ENCODE data around the gene DENND1A.
"Not testable (repeated sequence)": the region's sequence is repeated elsewhere in the genome, so short reads cannot be mapped to it uniquely, and the experiment has no call there.

DENND1A gene

DNA sequence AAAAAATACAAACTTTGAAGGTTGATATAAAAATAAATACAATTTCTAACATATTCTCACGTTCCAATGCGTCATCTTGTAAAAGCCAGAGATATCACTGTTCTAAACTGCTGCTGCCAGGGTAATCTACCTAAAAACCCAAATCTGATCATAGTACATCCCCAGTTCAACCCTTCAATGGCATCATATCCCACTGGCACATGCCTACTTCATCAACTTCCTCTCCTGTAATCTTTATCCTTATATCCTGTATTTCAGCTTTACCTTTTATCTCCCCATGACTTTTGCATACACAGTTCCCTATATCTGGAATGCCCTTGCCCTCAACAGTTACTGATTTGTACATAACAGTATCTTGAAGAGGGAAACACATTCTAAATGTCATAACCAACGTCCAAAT lies 7.5 kb downstream of the DENND1A start:
- DNase-seq: no peak

GRCh38 chr9:123914517-123915196 lies 15.3 kb downstream of the DENND1A start:
- DNase-seq: no peak

GRCh38 chr9:123912167-123912897 lies 17.6 kb downstream of the DENND1A start:
- DNase-seq: no peak

GRCh38 chr9:123911024-123911423 lies 18.9 kb downstream of the DENND1A start:
- no peak for DNase-seq

- not testable (repeated sequence) for DNase-seq
Observed at GRCh38 chr9:123909192-123909591, 20.7 kb downstream of the DENND1A start.

GRCh38 chr9:123903550-123903949 lies 26.4 kb downstream of the DENND1A start:
- DNase-seq: not testable (repeated sequence)

DNA sequence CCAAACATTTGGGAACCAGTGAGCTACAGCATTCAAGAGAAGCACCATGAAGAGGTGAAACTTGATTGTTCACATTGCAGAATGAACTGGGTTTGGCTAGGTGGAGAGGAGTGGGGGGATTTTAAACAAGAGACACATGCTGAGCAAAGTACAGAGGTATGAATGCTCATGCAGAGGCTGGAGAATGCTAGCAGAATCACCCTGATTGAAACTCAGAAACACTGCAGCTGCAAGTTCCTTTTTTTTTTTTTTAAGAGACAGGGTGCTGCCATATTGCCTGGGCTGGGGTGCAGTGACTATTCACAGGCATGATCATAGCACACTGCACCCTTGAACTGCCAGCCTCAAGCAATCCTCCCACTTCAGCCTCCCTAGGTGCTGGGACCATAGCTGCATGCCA lies 35.1 kb downstream of the DENND1A start:
- no peak for DNase-seq

- DNase-seq: no peak
Observed at GRCh38 chr9:123893831-123894460, 36.0 kb downstream of the DENND1A start.

DNA sequence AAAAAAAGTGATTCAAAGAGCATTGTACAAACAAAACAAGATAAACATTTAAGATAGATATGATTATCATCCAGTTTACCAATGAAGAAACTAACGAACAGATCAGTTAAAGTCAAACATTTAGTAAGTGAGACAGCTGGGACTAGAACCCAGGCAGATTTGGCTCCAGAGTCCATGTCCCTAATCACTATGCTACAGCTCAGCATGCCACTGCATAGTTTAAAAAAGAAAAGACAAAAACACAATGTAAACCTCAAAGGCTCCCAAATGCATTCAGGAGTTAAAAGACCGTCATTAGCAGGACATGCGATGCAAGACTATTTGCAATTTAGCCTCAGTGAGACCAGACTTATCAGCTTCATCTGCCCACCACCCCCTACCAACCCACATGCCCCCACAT lies 36.8 kb downstream of the DENND1A start:
- no peak for DNase-seq

DNA sequence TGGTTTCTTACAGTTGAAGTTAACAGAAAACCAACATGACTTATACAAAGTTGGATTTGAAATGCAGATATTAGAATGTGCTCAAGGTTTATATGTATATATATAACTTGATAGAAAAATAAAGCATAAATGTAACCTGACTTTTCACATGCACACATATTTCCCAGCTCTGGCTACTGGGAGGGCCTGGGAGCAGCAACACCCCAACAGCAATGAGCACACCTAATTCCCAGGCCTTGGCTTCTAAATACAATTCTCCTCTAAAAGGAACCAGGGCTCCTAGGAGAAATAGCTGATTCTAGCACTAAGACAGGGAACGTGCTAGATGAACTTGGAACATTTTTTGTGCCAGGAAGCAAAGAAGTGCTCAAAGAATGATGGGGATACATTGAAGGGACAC lies 42.1 kb downstream of the DENND1A start:
- no peak for DNase-seq

DNA sequence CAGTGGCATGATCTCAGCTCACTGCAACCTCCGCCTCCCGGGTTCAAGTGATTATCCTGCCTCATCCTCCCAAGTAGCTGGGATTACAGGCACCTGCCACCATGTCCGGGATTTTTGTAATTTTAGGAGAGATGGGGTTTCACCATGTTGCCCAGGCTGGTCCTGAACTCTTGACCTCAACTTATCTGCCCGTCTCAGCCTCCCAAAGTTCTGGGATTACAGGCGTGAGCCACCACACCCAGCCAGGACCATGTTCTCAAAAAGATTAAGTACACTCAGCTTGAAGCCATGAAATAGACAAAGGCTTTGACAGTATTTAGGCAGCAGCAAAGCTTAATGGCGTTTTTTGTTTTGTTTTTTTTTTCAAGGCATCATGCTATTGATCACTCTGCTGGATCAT lies 44.1 kb downstream of the DENND1A start:
- DNase-seq: not testable (repeated sequence)

GRCh38 chr9:123883634-123884033 lies 46.3 kb downstream of the DENND1A start:
- no peak for DNase-seq

- no peak for DNase-seq
Observed at GRCh38 chr9:123881604-123882003, 48.3 kb downstream of the DENND1A start.

- DNase-seq: no peak
Observed at GRCh38 chr9:123880420-123880819, 49.5 kb downstream of the DENND1A start.

GRCh38 chr9:123876750-123877149 lies 53.2 kb downstream of the DENND1A start:
- DNase-seq: no peak

DNA sequence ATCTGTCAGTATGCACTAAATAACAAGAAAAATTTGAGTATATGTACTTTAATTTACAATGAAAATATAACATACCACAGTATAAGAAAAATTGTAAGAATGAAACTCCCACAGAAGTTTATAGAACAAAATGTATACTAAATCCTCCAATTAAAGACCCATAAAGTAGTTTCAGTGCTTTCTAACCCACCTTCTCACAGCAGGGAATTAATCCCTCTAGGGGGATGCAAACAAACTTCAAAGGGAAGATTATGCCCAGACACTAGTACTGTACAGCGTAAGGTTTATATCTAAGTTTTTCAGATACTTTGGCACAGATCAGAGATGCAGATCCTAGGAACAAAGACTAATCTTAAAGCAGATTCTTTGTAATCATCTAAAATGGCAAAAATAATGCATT lies 57.2 kb downstream of the DENND1A start:
- DNase-seq: no peak

- DNase-seq: no peak
Observed at GRCh38 chr9:123871781-123872180, 58.1 kb downstream of the DENND1A start.

DNA sequence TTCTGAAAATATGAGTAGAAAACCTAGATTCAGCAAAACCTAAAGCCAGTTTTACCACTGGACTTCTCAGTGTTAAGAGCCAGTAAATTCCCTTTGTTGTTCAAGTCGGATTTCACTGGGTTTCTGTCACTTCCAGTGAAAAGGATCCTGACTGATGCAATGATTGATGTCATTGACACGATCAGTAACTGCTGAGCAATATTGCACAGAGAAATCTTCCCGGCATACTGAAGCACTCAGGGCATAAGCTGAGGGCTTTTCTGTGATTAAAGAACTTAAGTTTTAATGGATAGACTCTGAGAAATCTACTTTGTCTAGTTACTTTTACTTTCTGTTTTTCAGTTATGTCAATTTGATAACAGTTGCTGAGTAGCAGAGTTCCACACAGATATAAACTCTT lies 61.9 kb downstream of the DENND1A start:
- DNase-seq: no peak

- DNase-seq: no peak
Observed at GRCh38 chr9:123867034-123867433, 62.9 kb downstream of the DENND1A start.

DNA sequence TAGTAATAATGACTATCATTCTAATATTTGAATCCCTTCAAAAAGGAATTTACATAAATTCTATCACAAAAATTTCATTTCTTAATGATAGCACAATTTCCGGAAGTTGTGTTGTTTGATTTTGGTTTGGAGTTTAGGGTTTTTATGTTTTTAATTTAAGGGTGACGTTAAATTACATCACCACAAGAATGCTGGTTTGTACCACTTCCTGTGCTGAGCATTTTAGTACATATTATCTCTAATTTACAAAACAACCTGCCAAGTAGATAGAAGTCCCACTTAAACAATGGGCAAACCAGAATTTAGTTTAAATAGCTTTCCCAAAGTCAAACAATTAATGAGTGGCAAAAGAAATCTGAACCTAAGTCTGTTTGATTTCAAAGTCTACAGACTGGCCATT lies 63.4 kb downstream of the DENND1A start:
- DNase-seq: no peak

DNA sequence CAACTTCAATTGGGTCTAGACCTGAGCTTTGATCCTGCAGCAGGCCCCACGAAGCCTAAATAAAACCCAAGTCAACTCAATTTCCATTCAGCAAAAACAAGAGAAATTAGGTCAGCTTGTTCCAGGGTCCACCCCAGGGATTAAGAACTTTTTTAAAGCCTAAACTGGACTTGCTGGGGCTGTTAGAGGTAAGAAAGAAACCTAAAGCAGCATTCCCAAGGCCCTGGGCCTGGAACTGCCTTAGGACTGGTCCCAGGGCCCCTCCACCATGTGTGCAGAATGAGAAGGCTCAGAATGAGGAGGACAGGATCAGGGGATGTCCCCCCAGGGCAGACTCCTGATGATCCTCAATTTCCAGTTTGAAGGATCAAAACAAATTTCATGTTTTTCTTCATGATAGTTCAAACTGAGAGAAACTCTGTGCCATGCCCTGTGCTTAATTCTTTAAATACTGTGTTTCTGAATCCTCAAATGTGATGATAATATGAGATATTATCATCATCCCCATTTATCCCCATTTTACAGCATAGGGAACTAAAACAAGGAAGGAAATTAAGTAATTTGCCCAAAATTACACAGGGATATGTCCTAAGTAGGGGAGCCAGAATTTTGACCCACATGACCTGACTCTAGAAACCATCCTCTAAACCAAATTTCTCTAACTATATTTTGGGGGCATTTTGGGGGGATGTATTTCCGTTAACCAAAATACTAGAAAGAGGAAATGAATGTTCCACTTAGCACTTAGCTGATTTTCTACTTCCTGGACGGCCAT lies 64.5 kb downstream of the DENND1A start:
- DNase-seq: no peak

GRCh38 chr9:123864251-123864650 lies 65.7 kb downstream of the DENND1A start:
- DNase-seq: no peak

DNA sequence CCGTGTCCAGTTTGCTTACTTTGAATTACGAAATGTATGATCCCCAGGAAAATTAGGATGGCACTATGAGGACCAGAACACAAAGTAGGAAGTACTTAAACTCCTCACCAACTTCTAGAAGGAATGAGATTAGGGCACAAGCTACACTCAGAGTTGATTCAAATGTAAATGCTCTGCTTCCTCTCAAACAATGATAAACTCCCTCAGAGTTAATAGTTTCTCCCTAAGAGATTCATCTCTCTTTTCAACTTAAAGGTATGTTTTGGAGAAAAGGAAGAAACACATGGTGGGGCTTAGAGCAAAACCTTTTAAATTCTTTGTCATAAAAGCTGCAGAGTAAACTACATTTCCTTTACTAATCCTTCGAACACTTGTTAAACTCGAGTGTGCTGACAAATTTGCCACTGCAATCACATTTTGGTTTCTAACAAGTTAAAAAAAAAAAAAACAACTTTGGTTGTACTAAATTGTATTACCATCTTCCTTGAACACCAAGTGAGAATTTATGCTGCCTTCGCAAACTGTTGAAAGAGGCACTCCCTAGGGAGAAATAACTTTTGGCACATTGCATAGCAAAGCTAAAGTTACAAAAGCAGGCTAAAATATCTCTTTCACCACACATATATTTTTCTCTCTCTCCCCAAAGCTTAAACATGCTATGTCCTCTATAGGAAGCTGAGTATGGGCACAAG lies 66.6 kb downstream of the DENND1A start:
- DNase-seq: no peak
